ENCODE results near the gene FAM185A. TPM values are rescaled to one million over a fixed set of nuclear protein-coding genes. Genes with fewer than 3 reads are reported as not detected.

Gene FAM185A
- total and polyA plus RNA-seq, 2 donors (not counting 1 experiment from before 2014, with no cell fraction given), result 5.9 to 11.8 TPM

- intact Hi-C loops (cut with micrococcal nuclease), result no loop called here
- Histone ChIP-seq H3K4me1 (ENCODE audit: control insufficient read depth in 2 of 2, insufficient read depth in 2 of 2, low read length in 2 of 2) (no peaks in the 10 kb centered on the region), H3K36me3 (replicated peaks in 1 of 2; ENCODE audit: control extremely low read depth in 1 of 2, control insufficient read depth in 1 of 2, extremely low read depth in 1 of 2, insufficient read depth in 2 of 2, low read length in 1 of 2) (no peaks in the 10 kb centered on the region), H2AFZ (ENCODE audit: insufficient read depth, low read depth, low read length, poor library complexity, severe bottlenecking) (no peak overlapping the region), H3K4me3 (ENCODE audit: control extremely low read depth in 1 of 5, extremely low read depth in 1 of 5, insufficient read depth in 1 of 5, low read depth in 2 of 5, low read length in 4 of 5) (no peak overlapping the region), H3K4me2 (replicated peaks; ENCODE audit: low read depth, low read length, poor library complexity, severe bottlenecking) (no peak overlapping the region), H4K20me1 (ENCODE audit: control insufficient read depth, insufficient read depth, low read length, poor library complexity, severe bottlenecking) (no peaks in the 10 kb centered on the region), H3K79me2 (ENCODE audit: control insufficient read depth, insufficient read depth, low read length) (no peaks in the 10 kb centered on the region), H3K27me3 (replicated peaks in 1 of 4; ENCODE audit: control extremely low read depth in 1 of 4, control insufficient read depth in 3 of 4, insufficient read depth in 4 of 4, low read length in 3 of 4) (no peaks in the 10 kb centered on the region), H3K27ac (ENCODE audit: low read length in 2 of 2) (no peak overlapping the region), H3K9me3 (ENCODE audit: control extremely low read depth in 1 of 3, control insufficient read depth in 2 of 3, insufficient read depth in 1 of 3, low read length in 2 of 3) (no peaks in the 10 kb centered on the region), H3K9ac (ENCODE audit: low read length) (no peak overlapping the region)
- Mint-ChIP-seq H3K27ac (no peak overlapping the region), H3K27me3 (no peaks in the 10 kb centered on the region), H3K4me1 (no peaks in the 10 kb centered on the region), H3K9me3 (ENCODE audit: insufficient read depth) (no peaks in the 10 kb centered on the region), H3K4me3 (no peak overlapping the region)
- ATAC-seq (ENCODE audit: low read depth) (no peak), DNase-seq (no peak)
- POLR2A ChIA-PET, result no interaction called here
- TF ChIP-seq, protein P1, sequence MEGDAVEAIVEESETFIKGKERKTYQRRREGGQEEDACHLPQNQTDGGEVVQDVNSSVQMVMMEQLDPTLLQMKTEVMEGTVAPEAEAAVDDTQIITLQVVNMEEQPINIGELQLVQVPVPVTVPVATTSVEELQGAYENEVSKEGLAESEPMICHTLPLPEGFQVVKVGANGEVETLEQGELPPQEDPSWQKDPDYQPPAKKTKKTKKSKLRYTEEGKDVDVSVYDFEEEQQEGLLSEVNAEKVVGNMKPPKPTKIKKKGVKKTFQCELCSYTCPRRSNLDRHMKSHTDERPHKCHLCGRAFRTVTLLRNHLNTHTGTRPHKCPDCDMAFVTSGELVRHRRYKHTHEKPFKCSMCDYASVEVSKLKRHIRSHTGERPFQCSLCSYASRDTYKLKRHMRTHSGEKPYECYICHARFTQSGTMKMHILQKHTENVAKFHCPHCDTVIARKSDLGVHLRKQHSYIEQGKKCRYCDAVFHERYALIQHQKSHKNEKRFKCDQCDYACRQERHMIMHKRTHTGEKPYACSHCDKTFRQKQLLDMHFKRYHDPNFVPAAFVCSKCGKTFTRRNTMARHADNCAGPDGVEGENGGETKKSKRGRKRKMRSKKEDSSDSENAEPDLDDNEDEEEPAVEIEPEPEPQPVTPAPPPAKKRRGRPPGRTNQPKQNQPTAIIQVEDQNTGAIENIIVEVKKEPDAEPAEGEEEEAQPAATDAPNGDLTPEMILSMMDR (IDR thresholded peaks at IDR 0.05), result no peak
- no peak for TF ChIP-seq EZH2 (IDR thresholded peaks at IDR 0.05; ENCODE audit: borderline replicate concordance, insufficient read depth, low read depth, low read length, poor library complexity, severe bottlenecking)
- WGBS (ENCODE audit: insufficient coverage), result 100% methylated on average over 1 of the region's 6 CpGs
- CTCF ChIA-PET, result no interaction called here
Measured at GRCh38 chr7:102836191-102836919, 87.6 kb downstream of the FAM185A start.

GRCh38 chr7:102836977-102837376, 88.2 kb downstream of the FAM185A start:
- Histone ChIP-seq H4K20me1 (ENCODE audit: control insufficient read depth, insufficient read depth, low read length, poor library complexity, severe bottlenecking) (no peaks in the 10 kb centered on the region), H3K4me1 (ENCODE audit: control insufficient read depth in 2 of 2, insufficient read depth in 2 of 2, low read length in 2 of 2) (no peaks in the 10 kb centered on the region), H3K27ac (ENCODE audit: low read length in 2 of 2) (no peak overlapping the region), H3K79me2 (ENCODE audit: control insufficient read depth, insufficient read depth, low read length) (no peaks in the 10 kb centered on the region), H3K9me3 (ENCODE audit: control extremely low read depth in 1 of 3, control insufficient read depth in 2 of 3, insufficient read depth in 1 of 3, low read length in 2 of 3) (no peaks in the 10 kb centered on the region), H2AFZ (ENCODE audit: insufficient read depth, low read depth, low read length, poor library complexity, severe bottlenecking) (no peak overlapping the region), H3K4me3 (ENCODE audit: control extremely low read depth in 1 of 5, extremely low read depth in 1 of 5, insufficient read depth in 1 of 5, low read depth in 2 of 5, low read length in 4 of 5) (no peak overlapping the region), H3K27me3 (replicated peaks in 1 of 4; ENCODE audit: control extremely low read depth in 1 of 4, control insufficient read depth in 3 of 4, insufficient read depth in 4 of 4, low read length in 3 of 4) (no peaks in the 10 kb centered on the region), H3K9ac (ENCODE audit: low read length) (no peak overlapping the region), H3K36me3 (replicated peaks in 1 of 2; ENCODE audit: control extremely low read depth in 1 of 2, control insufficient read depth in 1 of 2, extremely low read depth in 1 of 2, insufficient read depth in 2 of 2, low read length in 1 of 2) (no peaks in the 10 kb centered on the region), H3K4me2 (replicated peaks; ENCODE audit: low read depth, low read length, poor library complexity, severe bottlenecking) (no peak overlapping the region)
- Mint-ChIP-seq H3K4me3 (no peak overlapping the region), H3K27me3 (no peaks in the 10 kb centered on the region), H3K27ac (no peak overlapping the region), H3K9me3 (ENCODE audit: insufficient read depth) (no peaks in the 10 kb centered on the region), H3K4me1 (no peaks in the 10 kb centered on the region)
- 100% methylated on average over 1 of the region's 1 CpG for WGBS (ENCODE audit: insufficient coverage)
- TF ChIP-seq, protein P1 (IDR thresholded peaks at IDR 0.05), result no peak
- TF ChIP-seq EZH2 (IDR thresholded peaks at IDR 0.05; ENCODE audit: borderline replicate concordance, insufficient read depth, low read depth, low read length, poor library complexity, severe bottlenecking), result no peak
- intact Hi-C loops (cut with micrococcal nuclease), result no loop called here
- CTCF ChIA-PET, result no interaction called here
- no peak for DNase-seq
- POLR2A ChIA-PET, result no interaction called here
- no peak for ATAC-seq (ENCODE audit: low read depth)
